Embryonic facial prominence (tissue), 1 donor: Measurements from ENCODE around the gene RAB28.

ENCODE experiments used
- DNase-seq: peaks from one replicate; pipeline ENCODE4 v3.0.0-alpha.2; 2016; ENCODE audit errors: extremely low spot score

Gene RAB28

DNA sequence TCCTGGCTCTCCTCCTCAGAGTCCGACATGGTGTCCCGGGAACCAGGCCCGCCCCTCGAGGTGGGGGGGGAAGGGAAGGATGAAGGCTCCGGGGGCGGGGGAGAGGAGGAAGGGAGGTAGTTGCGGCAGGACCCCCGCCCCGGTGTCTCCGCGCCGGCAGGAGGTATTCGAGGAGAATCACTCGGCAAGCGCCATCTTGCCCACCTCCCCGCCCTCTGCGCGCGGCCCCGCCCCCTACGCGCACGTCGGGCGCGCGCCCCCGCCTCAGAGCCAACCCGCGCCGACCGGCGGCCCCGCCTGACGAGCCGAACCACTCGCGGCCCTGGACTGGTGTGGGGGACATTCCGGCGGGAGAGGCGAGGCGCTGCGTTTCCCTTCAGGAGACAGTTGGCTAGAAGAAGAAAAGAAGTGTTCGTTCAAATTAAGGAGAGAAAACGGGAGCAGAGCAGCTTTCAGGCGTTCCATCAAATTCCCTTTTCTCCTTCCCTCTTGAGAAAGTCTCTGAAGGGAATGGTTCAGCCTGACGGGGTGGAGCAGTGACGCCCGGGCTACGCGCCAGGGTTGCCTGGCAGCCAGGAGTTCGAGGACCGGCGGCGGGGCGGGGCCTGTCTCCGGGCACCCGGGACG is at the start of gene RAB28:
Gene RAB28, minus strand, starts transcription at position 219 of the 627 bp plus-strand sequence.
- peak; percentile 90 for DNase-seq

DNA sequence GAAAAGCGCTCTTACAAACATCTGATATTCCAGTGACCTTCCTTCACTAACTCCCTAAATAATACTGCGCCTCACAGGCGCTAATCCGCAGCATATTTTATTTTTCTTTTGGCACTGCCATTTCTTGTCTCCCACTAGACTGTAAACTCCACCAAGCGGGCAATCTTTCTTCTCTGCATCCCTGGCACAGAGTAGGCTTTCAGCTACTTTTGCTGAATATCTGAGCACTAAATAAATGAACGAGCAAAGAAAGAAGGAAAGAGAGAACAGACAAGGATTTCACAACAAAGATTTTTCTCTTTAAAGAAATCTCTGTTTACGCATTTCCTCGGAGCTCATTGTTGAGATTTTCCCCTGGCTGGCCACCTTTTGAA is 47.5 kb upstream of the RAB28 start:
- no peak for DNase-seq

DNA sequence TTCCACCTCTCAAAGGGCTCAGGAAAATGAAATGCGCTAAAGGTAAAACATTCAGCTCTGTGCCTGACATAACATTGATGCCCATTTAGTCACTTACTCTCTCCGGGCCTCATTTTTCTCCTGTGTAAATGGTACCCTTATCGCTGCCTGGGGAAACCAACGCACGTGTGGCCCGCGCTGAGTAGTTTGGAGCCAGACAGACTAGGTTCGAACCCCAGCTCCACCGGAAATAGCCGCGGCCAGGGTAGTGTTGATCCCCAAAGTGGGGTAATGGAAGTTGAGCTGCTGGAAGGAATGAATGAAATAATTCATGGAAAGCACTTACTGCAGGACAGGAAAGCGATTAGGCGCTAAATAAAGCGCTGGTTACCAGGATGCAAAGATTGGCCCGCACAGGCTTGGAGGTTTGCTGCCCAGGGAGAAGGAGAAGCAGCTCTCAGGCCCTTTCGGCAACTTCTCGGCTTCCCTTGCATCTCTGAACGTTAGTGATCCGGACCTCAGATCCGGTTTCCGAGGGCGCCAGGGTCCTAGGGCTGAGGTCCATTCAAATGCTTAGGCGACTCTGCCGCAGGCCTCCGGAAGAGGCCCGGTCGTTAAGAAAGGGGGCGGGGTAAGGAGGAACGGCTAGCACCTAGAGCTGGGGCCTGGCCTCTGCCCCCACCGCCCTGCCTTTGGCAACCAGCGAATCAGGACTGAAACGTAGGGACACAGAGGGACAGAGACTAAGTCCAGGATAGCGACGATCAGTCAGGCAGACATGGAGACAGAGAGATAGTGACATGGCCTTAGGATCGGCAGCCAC is 46.9 kb upstream of the RAB28 start:
- no peak for DNase-seq

DNA sequence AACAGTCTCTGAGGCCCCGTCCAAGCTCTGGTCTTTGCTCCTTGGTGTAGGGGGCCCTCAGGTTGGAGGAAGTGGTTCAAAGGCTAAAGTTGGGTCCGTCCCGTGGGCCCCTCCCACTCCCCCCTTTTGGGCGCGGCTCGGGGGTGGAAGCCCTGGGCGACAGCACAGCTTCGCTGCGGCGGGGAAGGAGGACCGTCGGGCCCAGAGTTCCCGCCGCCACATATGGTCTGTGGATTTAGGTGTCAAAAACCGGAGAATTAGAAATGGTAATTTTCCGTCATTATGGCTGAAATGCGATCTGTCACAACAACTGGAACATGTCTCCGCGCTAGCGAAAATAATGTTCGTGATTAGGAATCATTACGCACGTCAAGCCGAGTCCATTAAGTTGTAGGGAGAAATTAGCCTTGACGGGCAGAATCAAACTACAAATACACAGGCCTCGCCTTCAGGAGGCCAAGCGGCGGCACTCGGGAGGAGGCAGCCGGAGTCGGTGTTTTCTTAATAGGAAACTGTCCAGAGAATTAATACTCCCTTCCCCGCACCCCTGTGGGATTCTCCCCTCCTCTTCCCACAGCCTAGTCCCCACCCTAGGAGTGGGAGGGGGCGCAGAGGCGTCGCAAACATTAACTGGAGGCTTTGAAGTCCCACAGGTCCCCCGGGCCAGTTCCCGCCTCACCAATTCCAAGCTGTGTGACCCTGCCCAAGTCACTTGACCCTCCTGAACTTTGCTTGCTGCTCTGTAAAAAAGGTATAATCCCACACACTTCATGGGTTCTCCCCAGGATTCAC is 45.2 kb upstream of the RAB28 start:
- no peak for DNase-seq

DNA sequence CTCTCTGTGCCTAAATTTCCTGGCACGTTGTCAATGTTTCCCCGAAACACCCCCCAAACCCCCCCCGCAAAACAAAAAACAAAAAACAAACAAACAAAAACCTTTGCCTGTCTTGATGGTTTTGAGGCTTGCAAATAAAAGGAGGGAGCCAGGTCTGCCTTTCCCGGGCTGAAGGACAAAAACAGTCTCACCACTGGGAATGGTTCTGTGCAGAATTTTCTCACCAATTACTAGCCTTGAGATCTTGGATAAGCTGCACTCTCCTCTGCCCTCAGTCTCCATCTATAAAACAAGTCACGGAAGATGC is 44.6 kb upstream of the RAB28 start:
- no peak for DNase-seq

DNA sequence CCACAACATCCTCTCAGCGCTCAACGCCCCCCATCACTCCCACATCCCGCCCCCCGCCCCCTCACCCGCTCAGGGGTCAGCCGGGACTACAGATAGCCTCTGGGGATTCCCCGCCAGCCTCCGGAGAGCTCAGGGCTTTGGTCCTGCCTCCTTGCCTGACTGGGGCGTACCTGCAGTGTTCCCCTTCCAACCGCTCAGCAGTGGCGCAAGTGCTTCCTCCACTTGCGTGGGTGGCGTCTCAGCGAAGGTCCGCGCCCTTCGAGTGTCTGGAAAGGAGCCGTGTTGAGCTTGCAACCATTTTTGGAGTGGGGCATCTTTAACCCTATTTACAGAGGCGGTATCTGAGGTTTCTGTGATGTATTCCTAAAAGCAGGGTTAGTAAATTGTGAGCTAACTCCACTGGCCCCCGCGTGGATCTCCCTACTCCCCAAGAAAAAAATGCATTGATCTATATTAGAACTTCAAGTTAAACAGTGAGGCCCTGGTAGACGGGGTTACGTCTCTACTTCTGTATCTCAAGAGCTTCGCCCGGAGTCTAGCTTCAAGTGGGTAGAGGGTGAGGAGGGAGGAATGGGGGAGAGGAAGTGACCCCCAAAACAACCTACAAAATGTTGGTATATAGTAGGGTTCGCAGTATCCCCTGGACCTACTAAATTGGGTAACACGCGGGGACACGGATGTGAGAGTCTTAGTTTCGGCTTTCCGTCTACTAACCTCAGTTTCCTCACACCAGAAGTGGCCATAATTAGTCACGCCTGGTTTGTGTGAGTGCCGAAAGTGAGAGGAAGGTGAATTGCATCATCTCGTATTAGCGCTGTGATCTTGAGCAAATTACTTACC is 44.1 kb upstream of the RAB28 start:
- no peak for DNase-seq

DNA sequence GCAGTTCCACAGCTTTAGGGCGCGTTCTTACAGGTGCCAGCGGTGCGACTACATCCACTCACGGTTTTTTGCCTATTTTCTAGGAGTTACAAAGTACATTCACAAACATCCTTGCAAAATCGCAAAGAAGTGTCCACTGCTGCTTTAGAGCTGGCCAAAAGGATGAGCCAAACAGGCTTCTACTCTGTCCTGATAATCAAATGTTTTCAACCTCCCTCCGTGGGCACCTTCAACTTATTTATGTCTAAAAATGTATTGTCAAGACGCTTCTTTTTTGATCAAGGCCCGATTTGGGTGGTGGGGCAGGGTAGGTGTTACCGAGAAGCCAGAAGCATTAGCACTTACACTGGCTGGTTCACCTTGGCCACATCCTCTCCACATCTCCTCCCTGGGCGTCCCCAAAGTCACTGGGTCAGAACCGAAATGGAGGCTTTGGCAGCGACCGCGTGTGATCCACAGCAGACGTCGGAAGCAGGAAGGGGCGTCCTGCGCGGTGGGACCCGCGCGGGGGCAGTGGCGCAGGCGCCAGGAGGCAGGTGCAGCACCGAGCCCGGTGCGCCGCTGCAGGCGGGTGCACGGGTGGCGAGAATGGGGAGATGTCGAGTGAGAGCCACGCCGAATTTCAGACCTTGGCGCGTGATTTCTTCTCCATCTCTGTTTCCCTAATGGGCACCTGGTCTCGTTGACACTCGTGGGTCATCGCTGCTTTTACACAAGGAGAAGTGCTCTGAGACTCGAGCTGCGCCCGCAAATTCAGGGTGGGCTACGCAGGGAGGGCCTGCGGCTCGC is 43.2 kb upstream of the RAB28 start:
- DNase-seq: no peak

DNA sequence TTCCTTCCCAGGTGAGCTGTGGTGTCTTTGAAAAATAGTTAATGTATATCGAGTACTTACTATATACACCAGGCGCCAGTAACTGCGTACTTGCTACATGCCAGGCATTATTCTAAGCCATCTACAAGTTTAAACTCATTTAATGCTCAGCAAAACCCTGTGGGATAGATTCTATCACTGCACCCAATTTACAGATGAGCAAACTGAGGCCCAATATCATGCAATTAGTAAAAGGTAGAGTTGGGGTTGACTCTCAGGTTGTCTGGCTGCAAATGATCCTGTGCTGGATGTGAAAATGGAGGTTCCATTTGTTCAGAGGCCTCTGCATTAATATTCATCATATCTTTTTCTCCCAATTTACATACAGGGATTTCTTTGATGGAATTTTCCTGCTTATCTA is 42.5 kb upstream of the RAB28 start:
- DNase-seq: no peak

DNA sequence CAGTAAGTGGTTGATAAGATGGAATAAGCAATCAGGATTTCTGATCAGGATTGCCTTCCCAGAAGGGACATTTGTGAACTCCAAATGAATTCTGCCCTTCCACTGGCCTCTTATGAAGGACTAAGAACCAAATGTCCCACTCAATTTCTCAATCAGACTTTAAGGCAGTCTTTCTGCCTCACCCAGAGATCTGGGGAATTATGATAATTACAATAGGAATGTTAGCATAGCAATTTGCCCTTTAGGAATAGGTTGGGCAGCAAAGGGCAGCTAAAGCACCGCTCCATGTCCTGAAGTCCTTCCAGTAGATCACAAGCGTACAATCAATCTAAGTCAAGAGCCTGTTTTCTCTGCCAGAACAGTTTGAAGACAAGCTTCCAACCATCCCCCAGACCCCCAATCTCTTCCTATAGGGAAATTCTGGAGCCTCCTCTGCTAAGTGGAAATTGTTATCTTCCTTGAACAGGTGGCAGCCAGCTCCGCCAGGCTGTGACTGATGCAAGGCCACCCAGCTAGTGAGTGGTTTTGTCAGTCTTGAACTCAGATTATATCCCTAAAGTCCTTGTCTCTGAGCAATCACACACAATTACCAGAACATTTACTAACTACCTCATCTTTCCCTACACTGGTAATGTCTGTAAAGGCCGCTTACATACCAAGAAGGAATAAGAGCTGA is 41.6 kb upstream of the RAB28 start:
- no peak for DNase-seq

DNA sequence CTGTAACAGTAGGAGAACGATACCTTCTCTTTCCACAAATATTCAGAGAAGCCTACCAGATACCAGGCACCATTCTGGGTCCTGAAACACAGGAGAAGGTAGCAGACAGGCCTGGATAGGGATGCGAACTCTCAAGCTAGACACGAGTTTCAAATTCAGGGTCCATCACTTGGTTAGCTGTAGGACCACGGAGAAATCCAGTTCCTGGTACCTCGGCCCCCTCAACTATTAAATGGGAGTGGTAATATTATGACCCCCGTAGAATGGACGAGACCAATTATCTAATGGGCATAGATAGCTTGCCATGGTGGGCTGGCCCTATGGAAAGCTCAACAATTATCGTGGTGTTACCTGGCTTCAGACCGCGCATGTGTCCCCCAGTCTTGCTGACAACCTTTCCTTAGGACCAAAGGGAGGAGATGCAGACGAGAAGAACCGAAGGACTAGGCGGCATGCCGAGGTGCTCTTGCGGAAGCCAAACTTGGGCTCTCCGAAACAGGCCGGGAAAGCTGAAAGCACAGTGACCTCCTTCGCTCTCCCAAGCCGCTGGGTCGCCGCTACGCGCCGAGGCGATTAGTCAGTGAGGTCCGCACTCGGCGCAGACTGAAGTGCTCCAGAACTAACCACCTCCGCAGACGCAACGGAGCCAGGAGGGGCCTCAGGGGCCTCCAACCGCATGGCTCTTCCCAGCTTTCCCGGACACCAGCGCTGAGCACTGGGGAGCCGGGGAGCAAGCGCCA is 40.5 kb upstream of the RAB28 start:
- DNase-seq: no peak

DNA sequence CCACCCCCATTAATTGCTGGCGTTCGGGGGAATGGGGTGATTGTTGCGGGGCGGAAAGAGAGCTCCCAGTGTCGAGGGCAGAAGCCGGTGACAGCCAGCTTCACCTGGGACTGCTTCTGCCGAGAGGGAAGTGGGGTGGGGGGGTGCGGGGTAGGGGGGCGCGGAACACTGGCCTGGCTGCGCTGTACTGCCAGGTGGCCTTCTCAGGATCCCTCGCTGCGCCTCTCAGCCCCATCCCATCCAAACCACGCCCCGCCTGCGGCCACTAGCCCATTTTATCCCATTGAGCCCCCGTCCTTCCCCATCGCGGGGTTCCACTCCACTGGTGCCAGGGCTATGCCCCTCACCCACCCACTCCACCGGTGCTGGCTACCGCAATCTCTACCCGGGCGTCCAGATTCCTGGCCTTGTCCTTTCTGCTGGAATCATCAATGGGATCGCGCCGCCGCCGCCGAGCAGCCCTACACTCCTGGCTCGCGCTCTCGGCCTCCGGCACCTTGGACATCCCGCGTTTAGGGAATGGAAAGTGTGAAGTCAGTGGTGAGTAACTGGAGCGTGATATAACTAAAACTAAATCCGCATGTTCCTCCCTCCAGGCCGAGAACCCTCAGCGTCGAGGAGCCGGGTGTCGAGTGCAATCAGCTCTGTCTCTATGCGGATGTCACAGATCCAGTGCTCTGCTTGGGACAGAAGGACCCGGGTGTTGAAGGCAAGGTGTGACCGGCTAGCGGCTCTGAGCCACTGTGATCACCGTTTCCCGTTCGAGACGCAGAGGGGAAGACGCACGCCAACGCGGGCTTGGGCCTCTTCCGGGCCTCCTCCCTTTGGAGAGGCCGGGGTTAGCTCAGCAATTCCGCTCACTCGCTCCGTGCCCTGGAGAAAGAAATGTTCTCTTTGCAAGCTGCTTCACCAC is 39.7 kb upstream of the RAB28 start:
- no peak for DNase-seq

DNA sequence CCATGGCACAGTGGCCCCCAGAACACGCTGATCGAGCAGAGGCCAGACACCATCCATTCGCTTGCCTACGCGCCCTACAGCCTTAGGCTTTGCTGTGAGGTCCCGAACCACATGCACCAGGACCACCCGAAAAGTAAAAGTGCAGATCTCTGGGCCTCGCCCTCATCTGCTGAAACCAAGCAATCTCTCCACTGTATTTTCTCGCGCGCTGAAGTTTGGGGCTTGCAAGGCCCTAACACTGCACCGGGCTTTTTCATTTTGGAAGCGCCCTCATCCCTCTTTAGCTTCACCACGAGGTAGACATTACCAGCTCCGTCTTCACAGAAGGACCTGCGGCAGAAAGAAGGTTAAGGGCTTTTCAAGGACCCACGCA is 39.0 kb upstream of the RAB28 start:
- DNase-seq: no peak

DNA sequence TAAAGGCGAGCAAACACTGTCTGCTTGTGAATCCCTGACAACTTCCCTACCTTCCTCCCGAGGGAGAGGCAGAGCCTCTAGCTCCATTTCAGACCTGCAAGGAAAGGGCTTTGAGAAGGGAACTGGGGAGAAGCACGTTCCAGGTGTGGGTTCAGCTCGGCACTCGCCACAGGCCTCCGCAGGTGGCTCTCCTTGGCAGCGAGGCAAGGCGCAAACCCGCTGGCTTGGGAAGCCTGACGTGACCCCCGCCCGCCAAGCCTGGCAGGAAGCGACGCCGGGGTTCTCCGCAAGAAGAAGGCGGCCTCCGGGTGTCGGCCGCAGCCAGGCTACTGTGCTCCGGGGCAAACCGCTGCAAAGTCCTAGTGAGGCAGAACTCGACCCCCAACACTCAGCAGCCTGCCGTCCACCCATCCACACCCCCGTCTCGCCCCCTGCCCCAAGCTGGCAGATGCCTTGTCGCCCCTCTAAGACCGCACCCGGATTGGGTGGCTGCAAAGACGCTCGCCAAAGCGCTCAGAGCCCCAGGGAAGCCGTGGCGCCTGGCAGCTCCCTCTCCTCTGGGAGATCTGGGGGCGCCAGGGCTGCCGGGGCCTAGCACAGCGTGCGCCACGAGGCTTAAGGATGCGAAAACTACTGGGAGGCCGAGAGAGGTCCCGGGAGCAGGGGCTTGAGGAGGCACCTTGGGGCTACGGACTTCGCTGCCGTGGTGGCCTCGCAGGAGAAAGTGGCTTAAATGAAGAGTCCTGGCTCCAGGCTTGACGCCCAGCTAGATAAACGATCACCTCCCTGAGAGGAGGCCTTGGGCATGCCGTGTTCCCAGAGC is 38.4 kb upstream of the RAB28 start:
- DNase-seq: no peak

DNA sequence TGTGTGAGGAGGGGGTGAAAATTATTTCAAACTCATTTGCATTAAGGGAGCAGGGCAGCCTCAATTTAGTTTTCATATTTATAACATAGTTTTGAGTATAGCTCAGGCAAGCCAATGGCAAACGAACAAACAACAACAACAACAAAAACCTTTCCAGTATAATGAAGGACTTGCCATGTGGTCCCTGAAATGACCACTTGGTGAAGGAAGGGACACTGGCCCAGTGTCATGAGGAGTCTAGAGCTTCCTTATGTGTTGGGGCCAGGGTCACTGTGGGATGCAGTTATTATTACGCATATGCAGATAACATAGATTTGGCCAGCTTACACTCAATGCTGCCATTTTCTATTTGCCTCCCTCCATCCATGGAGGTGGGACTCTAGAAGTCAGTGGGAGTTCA is 36.9 kb upstream of the RAB28 start:
- DNase-seq: no peak

DNA sequence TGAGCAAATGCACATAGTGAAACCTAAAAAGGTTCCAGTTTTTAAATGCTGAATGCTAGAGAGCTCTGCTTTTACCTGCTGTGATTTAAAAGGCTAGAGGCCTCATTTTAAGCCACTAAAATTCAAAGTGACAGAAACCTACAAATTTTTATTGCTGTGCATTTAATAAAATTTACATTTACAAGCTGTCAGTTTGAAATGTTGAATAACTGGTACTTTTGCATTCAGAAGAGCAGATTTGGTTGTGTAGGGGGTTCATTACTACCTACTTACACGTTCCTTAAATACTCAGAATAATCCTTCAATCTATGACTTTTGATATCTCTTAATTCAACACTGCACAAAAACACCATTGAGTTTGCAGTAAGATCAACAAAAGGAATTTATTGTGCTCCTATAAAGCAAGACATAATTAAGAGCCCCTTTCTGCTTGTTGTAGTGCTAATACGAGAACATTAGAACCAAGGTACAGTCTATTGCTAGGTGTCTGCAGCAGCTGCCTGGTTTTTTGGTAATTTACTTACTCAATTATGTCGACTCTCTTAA is 32.2 kb upstream of the RAB28 start:
- no peak for DNase-seq

DNA sequence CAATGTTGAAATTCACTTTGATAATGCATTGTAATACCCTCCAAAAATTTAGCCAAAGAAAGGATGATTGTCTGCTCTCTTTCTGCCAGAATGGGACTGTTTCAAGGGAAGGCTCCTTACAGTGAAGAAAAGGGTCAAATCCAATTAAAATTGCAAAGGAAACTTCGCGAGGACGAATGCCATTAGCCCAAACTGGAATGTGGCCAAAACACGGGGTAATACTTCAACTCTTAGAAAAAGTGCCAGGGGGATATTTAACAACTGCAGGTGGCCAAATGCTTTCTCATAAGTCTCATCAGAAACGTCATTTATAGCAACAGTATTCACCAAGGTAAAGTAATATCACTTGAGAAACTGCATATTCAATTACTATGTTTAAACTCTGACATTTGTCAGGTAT is 31.1 kb upstream of the RAB28 start:
- no peak for DNase-seq

DNA sequence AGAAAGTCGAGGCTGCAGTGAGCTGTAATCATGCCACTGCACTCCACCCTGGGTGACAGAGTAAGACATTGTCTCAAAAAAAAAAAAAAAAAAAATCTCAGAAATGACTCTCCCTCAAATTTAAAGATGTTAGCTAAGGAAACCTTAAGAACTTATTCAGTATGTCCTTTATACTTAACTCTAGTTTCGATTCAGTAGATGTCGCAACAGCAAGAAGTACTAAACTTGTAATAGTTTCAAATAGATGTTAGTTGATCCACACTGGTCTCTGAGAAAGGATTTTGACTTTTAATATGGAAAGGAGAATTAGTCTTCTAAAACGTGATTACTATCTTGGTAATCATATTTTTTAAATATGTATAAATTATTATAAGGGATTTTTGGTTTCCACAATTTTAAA is 30.6 kb upstream of the RAB28 start:
- DNase-seq: no peak

DNA sequence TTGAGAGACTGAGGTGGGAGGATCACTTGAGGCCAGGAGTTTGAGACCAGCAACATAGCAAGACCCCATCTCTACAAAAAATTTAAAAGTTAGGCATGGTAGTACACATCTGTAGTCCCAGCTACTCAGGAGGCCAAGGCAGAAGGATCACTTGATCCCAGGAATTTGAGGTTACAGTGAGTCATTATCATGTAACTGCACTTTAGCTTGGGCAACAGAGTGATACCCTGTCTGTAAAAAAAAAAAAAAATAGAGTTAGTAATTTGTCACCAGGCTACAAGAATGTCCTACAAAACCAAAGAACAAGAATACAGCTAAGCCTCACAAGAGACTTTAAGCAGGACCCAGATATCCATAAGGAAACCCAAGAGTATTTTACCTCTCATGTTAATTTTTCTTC is 27.0 kb upstream of the RAB28 start:
- DNase-seq: no peak
